ENCODE measurements around the gene HP1BP3. TPM values are rescaled to one million over a fixed set of nuclear protein-coding genes. Genes with fewer than 3 reads are reported as not detected.

The HP1BP3 gene
- total RNA-seq, 4 donors from 2014 or later: 108 to 342 (median 206) TPM

DNA sequence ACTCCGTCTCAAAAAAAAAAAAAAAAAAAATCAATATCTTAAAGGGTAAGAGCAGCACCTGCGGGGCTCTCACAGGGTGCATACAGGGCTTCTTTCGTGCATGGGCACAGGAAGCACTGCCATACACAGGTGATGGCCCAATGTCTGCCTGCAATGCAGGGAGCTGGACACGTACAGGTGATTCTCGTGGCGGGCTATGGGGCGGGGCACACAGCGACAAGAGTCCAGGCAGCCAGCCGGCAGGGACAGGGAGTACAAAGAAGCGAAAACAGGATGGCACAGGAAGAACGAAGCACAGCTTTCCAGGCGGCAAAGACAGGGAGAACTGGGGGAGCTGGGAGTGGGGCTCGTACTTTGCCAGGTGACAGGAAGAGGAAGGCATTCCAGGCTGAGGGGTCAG, 70.9 kb downstream of the HP1BP3 start:
- Histone ChIP-seq H3K27me3 (no peaks in the 10 kb centered on the region), H3K27ac (no peak overlapping the region), H3K4me1 (no peaks in the 10 kb centered on the region), H3K9me3 (no peaks in the 10 kb centered on the region), H3K4me3 (no peak overlapping the region), H3K36me3 (no peaks in the 10 kb centered on the region)
- TF ChIP-seq, protein P1, sequence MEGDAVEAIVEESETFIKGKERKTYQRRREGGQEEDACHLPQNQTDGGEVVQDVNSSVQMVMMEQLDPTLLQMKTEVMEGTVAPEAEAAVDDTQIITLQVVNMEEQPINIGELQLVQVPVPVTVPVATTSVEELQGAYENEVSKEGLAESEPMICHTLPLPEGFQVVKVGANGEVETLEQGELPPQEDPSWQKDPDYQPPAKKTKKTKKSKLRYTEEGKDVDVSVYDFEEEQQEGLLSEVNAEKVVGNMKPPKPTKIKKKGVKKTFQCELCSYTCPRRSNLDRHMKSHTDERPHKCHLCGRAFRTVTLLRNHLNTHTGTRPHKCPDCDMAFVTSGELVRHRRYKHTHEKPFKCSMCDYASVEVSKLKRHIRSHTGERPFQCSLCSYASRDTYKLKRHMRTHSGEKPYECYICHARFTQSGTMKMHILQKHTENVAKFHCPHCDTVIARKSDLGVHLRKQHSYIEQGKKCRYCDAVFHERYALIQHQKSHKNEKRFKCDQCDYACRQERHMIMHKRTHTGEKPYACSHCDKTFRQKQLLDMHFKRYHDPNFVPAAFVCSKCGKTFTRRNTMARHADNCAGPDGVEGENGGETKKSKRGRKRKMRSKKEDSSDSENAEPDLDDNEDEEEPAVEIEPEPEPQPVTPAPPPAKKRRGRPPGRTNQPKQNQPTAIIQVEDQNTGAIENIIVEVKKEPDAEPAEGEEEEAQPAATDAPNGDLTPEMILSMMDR (IDR thresholded peaks at IDR 0.05): no peak
- no peak for TF ChIP-seq POLR2A (IDR thresholded peaks at IDR 0.05)
- DNase-seq: no peak
- intact Hi-C loops (cut with DNase I; ENCODE audit: low total_unique reads): no loop called here

DNA sequence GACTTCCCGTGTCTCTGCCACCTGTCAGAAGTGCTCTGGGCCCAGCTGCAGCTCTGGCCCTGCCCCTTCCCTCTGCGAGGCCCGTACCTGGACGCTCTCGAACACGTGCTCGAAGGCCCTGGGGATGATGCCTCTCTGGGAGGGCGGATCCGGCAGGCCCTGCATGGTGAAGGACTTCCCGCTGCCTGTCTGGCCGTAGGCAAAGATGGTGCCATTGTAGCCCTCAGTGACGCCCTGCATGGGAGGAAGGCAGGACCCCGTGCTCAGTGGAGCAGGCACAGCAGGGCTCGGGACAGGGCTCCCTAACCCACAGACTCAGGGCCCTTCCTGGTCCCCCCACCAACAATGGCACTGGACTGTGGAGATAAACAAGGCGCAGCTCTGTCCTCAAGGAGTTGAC, 71.7 kb downstream of the HP1BP3 start:
- TF ChIP-seq, protein P1 (IDR thresholded peaks at IDR 0.05): no peak
- no peak for TF ChIP-seq POLR2A (IDR thresholded peaks at IDR 0.05)
- Histone ChIP-seq H3K27ac (no peak overlapping the region), H3K4me3 (no peak overlapping the region), H3K36me3 (no peaks in the 10 kb centered on the region), H3K9me3 (no peaks in the 10 kb centered on the region), H3K4me1 (no peaks in the 10 kb centered on the region), H3K27me3 (no peaks in the 10 kb centered on the region)
- no peak for DNase-seq
- intact Hi-C loops (cut with DNase I; ENCODE audit: low total_unique reads): no loop called here

DNA sequence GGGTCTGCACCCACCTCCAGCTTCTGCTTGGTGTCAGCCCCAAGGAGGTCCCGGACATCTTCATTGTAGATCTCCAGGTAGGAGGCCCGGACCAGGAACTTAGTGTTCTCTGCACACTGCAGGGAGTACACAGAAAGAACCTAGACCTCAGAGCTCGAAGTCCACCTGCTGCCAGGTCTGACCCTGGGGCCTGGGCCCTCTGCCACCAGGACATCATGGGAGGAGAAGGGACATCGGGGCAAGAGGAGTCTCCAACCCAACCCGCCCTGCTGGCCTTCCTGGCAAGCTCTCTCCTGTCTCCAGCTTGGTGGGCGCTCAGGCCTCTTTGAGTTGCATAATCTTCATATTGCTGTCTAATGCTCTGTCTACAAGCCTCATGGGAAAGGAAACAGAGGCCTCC, 73.7 kb downstream of the HP1BP3 start:
- TF ChIP-seq, protein P1 (IDR thresholded peaks at IDR 0.05): no peak
- no peak for TF ChIP-seq POLR2A (IDR thresholded peaks at IDR 0.05)
- intact Hi-C loops (cut with DNase I; ENCODE audit: low total_unique reads): no loop called here
- no peak overlapping the region for H3K4me3 ChIP-seq
- no peaks in the 10 kb centered on the region for H3K4me1 ChIP-seq
- H3K36me3 ChIP-seq: no peaks in the 10 kb centered on the region
- DNase-seq: no peak
- H3K27me3 ChIP-seq: no peaks in the 10 kb centered on the region
- H3K27ac ChIP-seq: no peak overlapping the region
- H3K9me3 ChIP-seq: no peaks in the 10 kb centered on the region

DNA sequence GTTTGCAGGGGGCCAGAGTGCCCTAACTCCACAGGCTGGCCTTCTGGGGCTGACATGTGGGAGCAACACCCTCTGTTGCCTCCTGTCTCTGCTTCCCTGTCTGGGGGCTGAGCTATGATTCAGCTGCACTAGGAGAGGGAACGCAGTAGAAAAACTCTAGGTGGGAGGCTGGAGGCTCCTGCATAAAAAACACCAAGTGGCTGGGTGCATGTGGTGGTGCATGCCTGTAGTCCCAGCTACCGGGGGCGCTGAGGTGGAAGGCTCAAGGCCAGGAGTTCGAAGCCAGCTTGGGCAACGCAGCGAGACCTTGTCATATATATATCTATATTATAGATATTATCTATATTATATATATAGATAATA, 74.9 kb downstream of the HP1BP3 start:
- TF ChIP-seq, protein P1 (IDR thresholded peaks at IDR 0.05): no peak
- no peak for TF ChIP-seq POLR2A (IDR thresholded peaks at IDR 0.05)
- H3K36me3 ChIP-seq: no peaks in the 10 kb centered on the region
- no peak for DNase-seq
- no peak overlapping the region for H3K4me3 ChIP-seq
- intact Hi-C loops (cut with DNase I; ENCODE audit: low total_unique reads): no loop called here
- no peaks in the 10 kb centered on the region for H3K9me3 ChIP-seq
- H3K27ac ChIP-seq: no peak overlapping the region
- no peaks in the 10 kb centered on the region for H3K4me1 ChIP-seq
- no peaks in the 10 kb centered on the region for H3K27me3 ChIP-seq

DNA sequence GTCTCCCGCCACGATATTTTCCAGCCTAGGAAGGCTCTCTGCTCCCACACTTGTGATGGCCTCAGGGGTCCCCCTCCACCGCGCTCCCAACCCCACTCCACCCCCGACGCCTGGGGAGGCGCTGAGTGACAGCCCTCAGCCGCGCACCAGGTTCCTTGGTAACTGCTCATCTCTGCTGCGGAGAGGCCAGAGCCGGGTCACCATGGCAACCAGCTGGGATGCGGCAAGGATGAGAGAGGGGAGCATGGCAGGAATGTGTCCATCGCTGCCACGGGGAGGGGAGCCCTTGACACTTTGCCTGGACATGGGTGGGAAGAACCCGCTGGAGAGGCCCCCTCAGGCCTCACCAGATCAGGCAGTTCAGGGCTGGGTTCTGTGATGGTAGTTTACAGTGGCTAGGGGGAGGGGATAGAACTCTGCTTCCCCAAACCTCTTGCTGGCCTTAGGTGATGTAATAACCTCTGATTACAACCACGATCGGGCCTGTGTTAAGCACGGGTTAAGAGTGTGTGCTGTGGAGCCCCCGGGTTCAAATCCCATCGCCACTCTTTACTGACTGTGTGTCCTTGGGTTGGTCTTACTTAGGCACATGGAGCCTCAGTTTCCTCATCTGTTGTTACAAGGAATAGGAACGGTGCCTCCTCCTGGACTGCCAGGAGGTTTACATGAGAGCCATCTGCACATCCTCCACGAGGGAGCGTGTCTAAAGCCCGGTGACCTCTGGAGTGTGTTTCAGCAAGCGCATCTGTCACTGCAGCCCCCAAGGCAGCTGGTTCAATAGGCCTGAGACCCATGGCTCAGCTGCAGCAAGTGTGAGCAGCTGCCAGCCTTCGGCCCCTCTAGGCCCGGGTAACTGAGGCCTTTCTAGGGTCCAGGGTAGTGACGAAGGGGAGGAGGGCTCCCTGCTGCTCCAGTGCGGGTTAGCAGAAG, 75.6 kb downstream of the HP1BP3 start:
- intact Hi-C loops (cut with DNase I; ENCODE audit: low total_unique reads): no loop called here

More for the DNA sequence above, 75.6 kb downstream of the HP1BP3 start:
- no peaks in the 10 kb centered on the region for H3K27me3 ChIP-seq
- no peaks in the 10 kb centered on the region for H3K36me3 ChIP-seq
- no peak overlapping the region for H3K27ac ChIP-seq
- no peak overlapping the region for H3K4me3 ChIP-seq
- no peak for TF ChIP-seq POLR2A (IDR thresholded peaks at IDR 0.05)
- TF ChIP-seq, protein P1 (IDR thresholded peaks at IDR 0.05): no peak
- no peaks in the 10 kb centered on the region for H3K9me3 ChIP-seq
- H3K4me1 ChIP-seq: no peaks in the 10 kb centered on the region
- no peak for DNase-seq
